D721Med (cell line): ENCODE data around the gene STAT1.

Experiments used
- DNase-seq: peaks from one replicate; pipeline ENCODE4 v3.0.0; 2011; ENCODE audit warnings: low spot score; ENCODE audit not compliant: insufficient read length
- FAIRE-seq: peaks from 2 replicates; lab custom pipeline; 2011; peaks lifted over from hg19 to GRCh38; lab: Jason Lieb, UNC
- CTCF ChIP-seq: IDR thresholded peaks from 2 replicates; pipeline ENCODE4 v1.5.1; 2012; ENCODE audit warnings: mild to moderate bottlenecking, control low read depth; ENCODE audit not compliant: insufficient read depth; ENCODE audit errors: missing control alignments

Gene STAT1

GRCh38 chr2:190984595-190984994 lies 29.4 kb downstream of the STAT1 start:
- no peak for TF ChIP-seq CTCF
- FAIRE-seq: no peak
- no peak for DNase-seq

GRCh38 chr2:190982262-190983034 lies 31.5 kb downstream of the STAT1 start:
- no peak for FAIRE-seq
- DNase-seq: no peak
- TF ChIP-seq CTCF: no peak

GRCh38 chr2:190981733-190982132 lies 32.2 kb downstream of the STAT1 start:
- FAIRE-seq: no peak
- TF ChIP-seq CTCF: no peak
- no peak for DNase-seq

GRCh38 chr2:190981333-190981732 lies 32.6 kb downstream of the STAT1 start:
- no peak for TF ChIP-seq CTCF
- FAIRE-seq (no peak), DNase-seq (no peak)

- no peak for TF ChIP-seq CTCF
- FAIRE-seq (no peak), DNase-seq (no peak)
Measured at GRCh38 chr2:190980630-190981209, 33.3 kb downstream of the STAT1 start.

GRCh38 chr2:190979906-190980629 lies 33.9 kb downstream of the STAT1 start:
- no peak for TF ChIP-seq CTCF
- DNase-seq (no peak), FAIRE-seq (no peak)
